ENCODE results near the gene UGT1A7.
"Not testable (repeated sequence)": the region's sequence is repeated elsewhere in the genome, so short reads cannot be mapped to it uniquely, and the experiment has no call there.

Gene UGT1A7

DNA sequence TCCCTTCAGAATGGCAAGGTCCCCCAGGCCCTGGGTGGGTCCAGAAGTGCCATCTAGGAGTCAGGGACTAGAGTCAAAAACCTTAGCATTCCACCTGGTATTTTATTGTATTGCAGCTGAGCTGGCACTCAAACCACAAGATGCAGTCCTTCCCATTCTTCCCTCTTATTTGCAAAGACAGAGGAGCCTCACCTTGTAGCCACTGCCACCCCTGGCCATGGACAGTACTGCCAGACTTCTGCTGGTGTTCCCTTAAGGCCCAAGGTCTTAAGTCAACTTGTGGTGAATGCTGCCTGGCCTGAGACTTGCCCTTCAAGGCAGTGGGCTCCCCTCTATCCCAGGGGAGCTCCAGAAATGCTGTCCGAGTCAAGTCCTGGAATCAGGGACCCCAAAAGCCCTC lies 38.6 kb upstream of the UGT1A7 start:
- Histone ChIP-seq H3K79me2 (ENCODE audit: insufficient read depth, low read length) (no peaks in the 10 kb centered on the region), H3K27me3 (ENCODE audit: insufficient read depth, low read length, poor library complexity, severe bottlenecking) (no peaks in the 10 kb centered on the region), H2AFZ (ENCODE audit: low read length) (no peak overlapping the region), H3K4me3 (ENCODE audit: low read length, poor library complexity, severe bottlenecking) (no peak overlapping the region), H3K9ac (ENCODE audit: low read depth, low read length, poor library complexity, severe bottlenecking) (no peak overlapping the region), H3K4me1 (ENCODE audit: insufficient read depth, low read length, poor library complexity, severe bottlenecking) (no peaks in the 10 kb centered on the region), H3K9me2 (replicated peaks; ENCODE audit: low read depth, low read length) (no peaks in the 10 kb centered on the region), H3K36me3 (ENCODE audit: insufficient read depth, low read length) (no peaks in the 10 kb centered on the region), H3K4me2 (ENCODE audit: low read depth, low read length, poor library complexity, severe bottlenecking) (no peak overlapping the region), H4K20me1 (ENCODE audit: insufficient read depth, low read length, poor library complexity, severe bottlenecking) (no peaks in the 10 kb centered on the region), H3K9me3 (ENCODE audit: insufficient read depth, low read depth, low read length) (peaks cover 3% of the 10 kb centered on the region; the same call in 1 of the 2 replicates), H3F3A (ENCODE audit: low read depth) (no peaks in the 10 kb centered on the region)
- no peak for TF ChIP-seq EZH2phosphoT487 (IDR thresholded peaks at IDR 0.05; ENCODE audit: borderline replicate concordance)
- TF ChIP-seq, protein P1, sequence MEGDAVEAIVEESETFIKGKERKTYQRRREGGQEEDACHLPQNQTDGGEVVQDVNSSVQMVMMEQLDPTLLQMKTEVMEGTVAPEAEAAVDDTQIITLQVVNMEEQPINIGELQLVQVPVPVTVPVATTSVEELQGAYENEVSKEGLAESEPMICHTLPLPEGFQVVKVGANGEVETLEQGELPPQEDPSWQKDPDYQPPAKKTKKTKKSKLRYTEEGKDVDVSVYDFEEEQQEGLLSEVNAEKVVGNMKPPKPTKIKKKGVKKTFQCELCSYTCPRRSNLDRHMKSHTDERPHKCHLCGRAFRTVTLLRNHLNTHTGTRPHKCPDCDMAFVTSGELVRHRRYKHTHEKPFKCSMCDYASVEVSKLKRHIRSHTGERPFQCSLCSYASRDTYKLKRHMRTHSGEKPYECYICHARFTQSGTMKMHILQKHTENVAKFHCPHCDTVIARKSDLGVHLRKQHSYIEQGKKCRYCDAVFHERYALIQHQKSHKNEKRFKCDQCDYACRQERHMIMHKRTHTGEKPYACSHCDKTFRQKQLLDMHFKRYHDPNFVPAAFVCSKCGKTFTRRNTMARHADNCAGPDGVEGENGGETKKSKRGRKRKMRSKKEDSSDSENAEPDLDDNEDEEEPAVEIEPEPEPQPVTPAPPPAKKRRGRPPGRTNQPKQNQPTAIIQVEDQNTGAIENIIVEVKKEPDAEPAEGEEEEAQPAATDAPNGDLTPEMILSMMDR (conservative IDR thresholded peaks at IDR 0.05; ENCODE audit: low read length): peak; percentile 41

GRCh38 chr2:233646033-233646432 lies 35.7 kb upstream of the UGT1A7 start:
- H3K4me1 ChIP-seq (ENCODE audit: insufficient read depth, low read length, poor library complexity, severe bottlenecking); H3K4me3 ChIP-seq (ENCODE audit: low read length, poor library complexity, severe bottlenecking); H4K20me1 ChIP-seq (ENCODE audit: insufficient read depth, low read length, poor library complexity, severe bottlenecking); H3K36me3 ChIP-seq (ENCODE audit: insufficient read depth, low read length); H3K9ac ChIP-seq (ENCODE audit: low read depth, low read length, poor library complexity, severe bottlenecking); H2AFZ ChIP-seq (ENCODE audit: low read length); H3K27me3 ChIP-seq (ENCODE audit: insufficient read depth, low read length, poor library complexity, severe bottlenecking); H3K79me2 ChIP-seq (ENCODE audit: insufficient read depth, low read length); H3K4me2 ChIP-seq (ENCODE audit: low read depth, low read length, poor library complexity, severe bottlenecking); H3K9me3 ChIP-seq (ENCODE audit: insufficient read depth, low read depth, low read length); H3K9me2 ChIP-seq (replicated peaks; ENCODE audit: low read depth, low read length); H3F3A ChIP-seq (ENCODE audit: low read depth): not testable (repeated sequence)

GRCh38 chr2:233650981-233651380 lies 30.7 kb upstream of the UGT1A7 start:
- Histone ChIP-seq H3K4me3 (ENCODE audit: low read length, poor library complexity, severe bottlenecking) (no peak overlapping the region), H3K27me3 (ENCODE audit: insufficient read depth, low read length, poor library complexity, severe bottlenecking) (no peaks in the 10 kb centered on the region), H3F3A (ENCODE audit: low read depth) (no peaks in the 10 kb centered on the region), H3K4me1 (ENCODE audit: insufficient read depth, low read length, poor library complexity, severe bottlenecking) (peaks cover 6% of the 10 kb centered on the region), H3K9me2 (replicated peaks; ENCODE audit: low read depth, low read length) (no peaks in the 10 kb centered on the region), H3K79me2 (ENCODE audit: insufficient read depth, low read length) (no peaks in the 10 kb centered on the region), H3K36me3 (ENCODE audit: insufficient read depth, low read length) (no peaks in the 10 kb centered on the region), H2AFZ (ENCODE audit: low read length) (no peak overlapping the region), H3K9me3 (ENCODE audit: insufficient read depth, low read depth, low read length) (peaks cover 3% of the 10 kb centered on the region; the same call in 1 of the 2 replicates), H3K9ac (ENCODE audit: low read depth, low read length, poor library complexity, severe bottlenecking) (no peak overlapping the region), H3K4me2 (ENCODE audit: low read depth, low read length, poor library complexity, severe bottlenecking) (no peak overlapping the region), H4K20me1 (ENCODE audit: insufficient read depth, low read length, poor library complexity, severe bottlenecking) (no peaks in the 10 kb centered on the region)
- no peak for TF ChIP-seq EZH2phosphoT487 (IDR thresholded peaks at IDR 0.05; ENCODE audit: borderline replicate concordance)
- TF ChIP-seq, protein P1 (conservative IDR thresholded peaks at IDR 0.05; ENCODE audit: low read length): no peak

DNA sequence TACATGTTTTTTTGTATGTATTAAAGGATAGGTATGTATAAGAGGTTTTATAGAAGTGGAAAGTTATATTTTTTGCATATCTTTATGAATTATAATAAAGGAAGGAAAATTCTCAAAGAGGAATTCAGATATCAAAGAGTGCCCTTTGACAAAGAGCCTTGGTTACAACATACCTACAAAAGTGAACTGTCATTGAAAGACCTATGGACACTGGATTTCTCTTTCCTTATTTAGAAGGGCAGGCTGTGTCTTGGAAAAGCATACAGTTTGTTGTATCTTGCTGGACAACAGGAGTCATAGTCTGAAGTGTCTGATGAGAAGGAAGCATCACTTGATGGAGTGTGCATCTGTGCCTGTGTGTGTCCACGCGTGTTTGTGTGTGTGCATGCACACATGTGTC lies 30.3 kb upstream of the UGT1A7 start:
- Histone ChIP-seq H3K4me3 (ENCODE audit: low read length, poor library complexity, severe bottlenecking) (no peak overlapping the region), H3K79me2 (ENCODE audit: insufficient read depth, low read length) (no peaks in the 10 kb centered on the region), H3K9me2 (replicated peaks; ENCODE audit: low read depth, low read length) (no peaks in the 10 kb centered on the region), H3K4me2 (ENCODE audit: low read depth, low read length, poor library complexity, severe bottlenecking) (no peak overlapping the region), H3K36me3 (ENCODE audit: insufficient read depth, low read length) (no peaks in the 10 kb centered on the region), H4K20me1 (ENCODE audit: insufficient read depth, low read length, poor library complexity, severe bottlenecking) (no peaks in the 10 kb centered on the region), H3F3A (ENCODE audit: low read depth) (no peaks in the 10 kb centered on the region), H3K4me1 (ENCODE audit: insufficient read depth, low read length, poor library complexity, severe bottlenecking) (peaks cover 6% of the 10 kb centered on the region), H3K9ac (ENCODE audit: low read depth, low read length, poor library complexity, severe bottlenecking) (no peak overlapping the region), H3K27me3 (ENCODE audit: insufficient read depth, low read length, poor library complexity, severe bottlenecking) (no peaks in the 10 kb centered on the region), H2AFZ (ENCODE audit: low read length) (no peak overlapping the region), H3K9me3 (ENCODE audit: insufficient read depth, low read depth, low read length) (peaks cover 3% of the 10 kb centered on the region; the same call in 1 of the 2 replicates)
- TF ChIP-seq, protein P1 (conservative IDR thresholded peaks at IDR 0.05; ENCODE audit: low read length): no peak
- TF ChIP-seq EZH2phosphoT487 (IDR thresholded peaks at IDR 0.05; ENCODE audit: borderline replicate concordance): no peak

All from Loucy (cell line).